Measurements from ENCODE around the gene MYOM1.
"Not testable (repeated sequence)": the region's sequence is repeated elsewhere in the genome, so short reads cannot be mapped to it uniquely, and the experiment has no call there.

Gene MYOM1

DNA sequence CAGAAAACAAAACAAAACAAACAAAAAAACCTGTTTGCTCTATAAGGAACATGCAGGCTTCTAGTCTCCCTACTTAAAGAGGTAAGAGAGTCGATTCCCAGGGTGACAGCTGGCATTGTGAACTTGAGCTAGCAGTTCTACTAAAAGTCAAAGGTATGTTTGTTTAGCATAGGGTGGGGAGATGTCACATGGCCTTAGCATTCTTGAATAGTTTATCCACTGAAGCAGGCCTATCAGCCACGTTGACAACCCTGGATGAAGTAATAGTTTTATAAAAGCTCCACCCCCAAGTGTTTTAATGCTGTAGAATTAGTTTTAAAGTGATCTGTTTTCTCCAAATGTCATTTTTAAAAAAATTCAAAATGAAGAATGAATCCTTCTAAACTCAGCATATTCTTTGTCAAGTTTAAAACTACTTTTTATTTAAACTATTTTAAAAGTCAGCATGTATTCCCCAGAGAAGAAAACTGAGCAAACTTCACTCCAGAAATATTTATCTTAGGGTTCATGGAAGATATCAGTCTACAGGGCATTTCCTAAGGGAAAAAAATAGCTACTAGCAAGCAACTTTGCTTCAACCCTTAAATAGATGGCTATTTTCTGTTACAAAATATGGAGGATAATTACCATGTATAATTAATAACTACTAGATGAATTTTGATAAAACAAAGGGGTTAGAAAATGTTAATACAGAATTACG lies 1.7 kb downstream of the MYOM1 start:
- DNase-seq, result no peak

DNA sequence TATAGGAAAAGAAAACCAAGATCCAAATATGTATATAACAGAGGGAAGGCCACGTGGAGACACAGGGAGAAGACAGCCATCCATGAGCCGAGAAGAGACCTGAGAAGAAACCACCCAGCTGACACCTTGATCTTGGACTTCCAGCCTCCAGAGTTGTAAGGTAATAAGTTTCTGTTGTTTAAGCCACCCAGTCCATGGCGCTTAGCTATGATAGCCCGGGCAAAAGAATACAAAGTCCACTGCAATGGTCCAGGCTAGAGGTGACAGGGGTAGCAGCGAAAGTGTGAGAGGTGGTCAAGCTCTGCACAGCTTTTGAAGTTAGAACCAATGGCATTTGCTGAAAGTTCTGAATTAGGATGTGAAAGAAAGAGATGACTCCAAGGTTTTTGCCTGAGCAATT lies 2.8 kb downstream of the MYOM1 start:
- no peak for DNase-seq

DNA sequence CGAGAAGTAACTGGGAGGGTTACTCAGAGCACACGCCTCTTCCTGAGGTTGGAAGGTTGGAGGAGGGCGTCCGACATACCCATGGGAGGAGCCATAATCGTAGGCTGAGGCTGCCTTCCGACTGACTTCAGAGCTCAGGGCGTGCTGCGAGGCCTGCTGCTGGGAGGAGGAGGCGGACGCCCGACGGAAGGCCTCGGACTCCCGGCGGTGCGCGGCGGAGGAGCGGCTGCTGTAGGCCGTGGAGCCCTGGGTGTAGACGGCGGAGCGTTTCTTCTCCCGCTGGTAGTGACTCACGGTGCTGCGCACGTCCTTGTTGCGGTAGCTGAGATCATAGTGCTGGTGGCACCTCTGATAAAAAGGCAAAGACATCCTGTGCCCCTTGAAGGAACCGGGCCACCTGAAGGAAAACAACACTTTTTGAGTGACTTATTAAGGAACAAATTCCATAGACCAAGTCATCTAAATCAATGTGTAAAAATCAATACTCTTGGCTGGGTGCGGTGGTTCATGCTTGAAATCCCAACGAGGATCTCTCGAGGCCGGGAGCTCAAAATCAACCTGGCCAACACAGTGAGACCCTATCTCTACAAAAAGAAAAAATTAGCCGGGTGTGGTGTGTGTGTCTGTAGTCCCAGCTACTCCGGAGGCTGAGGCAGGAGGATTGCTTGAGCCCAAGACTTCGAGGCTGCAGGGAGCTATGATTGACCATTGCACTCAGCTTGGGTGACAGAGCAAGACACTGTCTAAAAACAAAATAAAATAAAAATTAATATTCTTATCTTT lies 4.7 kb downstream of the MYOM1 start:
- no peak for DNase-seq

DNA sequence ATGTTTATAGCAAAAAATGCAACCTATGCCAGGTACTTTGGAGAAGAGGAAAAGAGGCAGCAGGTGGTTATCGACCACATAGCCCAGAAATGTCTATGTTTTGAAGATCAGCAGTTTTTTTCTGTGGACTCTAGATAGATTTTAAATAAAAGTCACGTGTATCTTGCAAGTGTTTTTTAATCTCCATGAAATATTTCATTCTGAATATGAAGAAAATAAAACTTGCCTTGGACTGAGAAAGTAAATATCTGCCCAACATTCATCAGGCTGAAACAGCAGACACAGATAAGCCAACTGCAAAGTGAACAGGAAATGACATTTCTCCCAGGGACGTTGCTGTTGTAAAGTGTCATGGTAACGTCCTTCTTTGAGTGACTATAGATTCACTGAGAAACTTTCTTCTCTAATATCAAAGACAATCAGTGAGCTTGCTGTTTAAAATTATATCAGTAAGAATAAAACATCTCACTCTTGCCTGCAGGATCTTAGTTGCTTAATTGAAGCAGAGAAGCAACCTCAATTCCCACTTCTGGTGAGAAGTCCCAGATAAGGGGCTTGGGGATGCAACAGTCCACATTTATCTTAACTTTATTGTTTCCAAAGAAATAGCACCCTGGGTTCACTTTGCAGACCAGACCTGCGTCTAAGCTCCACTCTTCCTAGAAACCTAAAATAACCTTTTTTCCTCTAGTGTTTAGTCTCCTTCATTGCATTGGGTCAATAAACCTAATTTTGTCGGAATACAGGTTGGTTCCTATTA lies 6.3 kb downstream of the MYOM1 start:
- no peak for DNase-seq

DNA sequence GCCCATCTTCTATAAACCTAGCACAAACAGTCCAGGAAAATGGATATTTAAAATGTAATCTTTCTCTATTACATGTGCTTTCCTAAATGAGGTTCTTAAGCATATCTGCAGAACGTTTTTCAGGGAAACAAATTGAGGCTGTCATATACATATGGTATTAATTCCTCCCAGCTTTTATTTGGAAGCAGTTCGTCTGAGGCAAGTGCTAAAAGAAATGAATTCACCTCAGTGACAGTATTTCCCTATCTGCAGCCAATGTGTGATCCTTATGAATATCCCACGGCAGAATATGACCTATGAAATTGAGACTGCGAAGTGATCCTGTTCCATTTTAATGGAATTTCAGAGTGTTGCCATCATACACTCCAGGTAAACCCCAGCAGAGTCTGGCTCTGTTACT lies 7.1 kb downstream of the MYOM1 start:
- DNase-seq, result no peak

DNA sequence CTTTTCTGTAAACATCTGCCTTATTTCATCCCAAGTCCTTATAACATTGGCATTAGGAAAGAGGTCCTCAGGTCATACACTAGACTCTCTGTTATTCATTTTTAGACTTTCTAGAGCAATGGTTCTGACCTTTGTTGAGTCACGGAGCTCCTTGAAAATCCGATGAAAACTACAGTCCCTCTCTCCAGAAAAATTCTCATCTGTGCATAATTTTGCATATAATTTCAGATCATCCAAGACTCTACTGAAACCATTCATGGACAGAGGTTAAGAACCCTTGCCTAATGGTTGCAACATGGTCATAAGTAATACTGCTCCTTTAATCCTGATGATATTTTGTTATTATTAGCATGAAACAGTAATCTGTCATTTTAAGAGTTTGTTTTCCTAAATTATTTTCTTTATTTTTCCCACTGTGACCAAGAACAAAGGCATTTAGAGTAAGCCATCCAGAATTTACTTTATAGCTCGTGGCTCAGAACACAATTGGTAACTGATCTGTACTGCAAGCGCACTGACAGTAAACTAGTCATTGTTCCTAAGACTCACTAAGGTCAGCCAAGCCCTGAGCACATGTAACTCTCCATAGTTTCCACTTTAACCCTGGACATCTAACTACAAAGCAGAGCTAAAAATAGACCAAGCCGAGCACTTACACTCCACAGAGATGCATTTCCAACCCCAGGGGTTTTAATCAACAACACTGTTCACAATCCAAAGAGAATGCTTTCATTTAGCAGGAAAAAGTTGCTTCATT lies 8.4 kb downstream of the MYOM1 start:
- DNase-seq, result no peak

DNA sequence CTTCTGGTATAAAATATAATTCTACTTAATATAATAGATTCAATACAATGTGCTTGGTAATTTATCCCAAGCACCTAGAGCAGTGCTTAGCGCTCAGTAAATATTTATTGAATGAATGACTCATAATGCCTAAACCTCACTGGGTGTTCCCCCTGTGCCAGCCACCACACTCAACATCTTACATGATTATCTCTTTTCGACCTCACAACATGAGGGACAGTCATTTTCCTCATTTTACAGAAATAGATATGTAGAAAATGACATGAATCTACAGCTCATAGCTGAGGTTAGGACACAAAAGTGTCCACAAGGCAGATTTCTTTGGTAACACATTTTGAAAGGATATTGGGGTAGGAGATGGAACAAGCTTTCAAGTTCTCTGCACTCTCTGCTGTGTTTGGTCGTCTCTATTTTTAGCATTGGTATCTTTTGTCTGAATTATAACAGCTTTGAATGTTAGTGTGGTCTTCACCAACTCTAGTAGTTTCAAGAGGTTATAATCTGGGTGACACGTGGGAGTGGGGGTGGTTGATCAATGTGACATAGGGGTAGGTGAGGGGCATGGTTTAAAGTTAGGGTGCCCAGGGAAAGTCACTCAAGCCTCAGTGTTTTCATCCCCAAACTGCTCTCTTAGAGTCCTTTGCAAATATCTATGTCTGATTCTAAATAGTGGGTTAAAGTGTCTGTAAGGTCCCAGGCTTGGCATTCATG lies 9.8 kb downstream of the MYOM1 start:
- DNase-seq, result no peak

DNA sequence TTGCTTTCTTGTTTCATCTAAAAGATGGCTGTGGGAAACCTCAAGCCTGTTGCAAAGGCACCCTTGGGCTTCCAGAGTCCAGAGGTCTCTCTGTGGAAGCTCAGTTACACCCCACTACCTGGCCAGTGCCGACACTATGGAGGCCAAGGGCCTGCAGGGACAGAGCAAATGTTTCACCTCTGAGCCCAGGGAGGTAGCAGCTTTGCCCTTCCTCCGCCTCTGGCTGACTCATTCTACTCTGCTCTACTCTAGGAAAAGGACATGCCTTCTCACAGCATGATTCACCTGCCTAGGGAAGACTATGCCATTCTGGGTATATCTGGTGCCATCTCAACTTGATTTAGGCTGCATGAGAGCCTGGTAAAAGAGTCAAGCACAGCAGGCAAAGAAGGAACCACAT lies 12.2 kb downstream of the MYOM1 start:
- no peak for DNase-seq

DNA sequence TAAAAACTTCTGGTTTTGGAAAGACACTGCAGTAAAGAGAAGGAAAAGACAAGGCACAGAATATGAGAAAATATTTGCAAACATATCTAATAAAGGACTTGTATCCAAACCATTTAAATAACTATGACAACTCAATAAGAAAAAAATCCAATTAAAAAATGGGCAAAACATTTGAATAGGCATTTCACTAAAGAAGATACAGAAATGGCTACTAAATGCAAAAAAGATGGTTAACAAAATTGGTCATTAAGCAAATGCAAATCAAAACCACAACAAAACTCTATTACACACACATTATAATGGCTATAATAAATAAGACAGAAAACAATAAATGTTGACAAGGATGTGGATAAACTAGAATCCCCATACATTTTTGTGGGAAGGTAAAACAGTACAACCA lies 14.5 kb downstream of the MYOM1 start:
- DNase-seq, result no peak

DNA sequence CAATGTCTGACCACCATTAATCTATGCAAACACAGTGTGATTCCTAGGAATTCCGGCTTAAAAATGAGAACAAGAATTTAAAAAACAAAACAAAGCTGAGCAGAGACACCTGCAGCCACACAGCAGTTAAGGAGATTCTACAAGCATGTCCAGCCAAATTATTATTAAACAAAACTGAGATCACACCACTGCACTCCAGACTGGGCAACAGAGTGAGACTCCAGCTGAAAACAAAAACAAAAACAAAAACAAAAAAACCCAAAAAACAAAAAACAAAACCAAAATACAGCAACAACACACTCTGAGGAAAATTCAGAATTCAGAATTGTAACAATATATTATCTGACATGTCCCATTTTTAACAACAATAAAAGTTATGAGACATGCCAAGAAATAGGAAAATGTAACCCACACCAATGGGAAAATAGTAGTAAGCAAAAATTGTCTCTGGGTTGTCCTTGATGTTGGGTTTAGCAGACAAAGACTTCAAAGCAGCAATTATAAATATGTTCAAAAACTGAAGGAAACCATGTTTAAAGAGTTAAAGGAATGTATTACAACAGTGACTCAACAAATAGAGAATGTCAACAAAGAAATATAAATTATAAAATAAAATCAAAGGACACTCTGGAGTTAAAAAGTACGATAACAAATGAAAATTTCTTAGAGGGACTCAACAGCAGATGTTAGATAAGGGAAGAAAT lies 19.7 kb downstream of the MYOM1 start:
- DNase-seq, result no peak

DNA sequence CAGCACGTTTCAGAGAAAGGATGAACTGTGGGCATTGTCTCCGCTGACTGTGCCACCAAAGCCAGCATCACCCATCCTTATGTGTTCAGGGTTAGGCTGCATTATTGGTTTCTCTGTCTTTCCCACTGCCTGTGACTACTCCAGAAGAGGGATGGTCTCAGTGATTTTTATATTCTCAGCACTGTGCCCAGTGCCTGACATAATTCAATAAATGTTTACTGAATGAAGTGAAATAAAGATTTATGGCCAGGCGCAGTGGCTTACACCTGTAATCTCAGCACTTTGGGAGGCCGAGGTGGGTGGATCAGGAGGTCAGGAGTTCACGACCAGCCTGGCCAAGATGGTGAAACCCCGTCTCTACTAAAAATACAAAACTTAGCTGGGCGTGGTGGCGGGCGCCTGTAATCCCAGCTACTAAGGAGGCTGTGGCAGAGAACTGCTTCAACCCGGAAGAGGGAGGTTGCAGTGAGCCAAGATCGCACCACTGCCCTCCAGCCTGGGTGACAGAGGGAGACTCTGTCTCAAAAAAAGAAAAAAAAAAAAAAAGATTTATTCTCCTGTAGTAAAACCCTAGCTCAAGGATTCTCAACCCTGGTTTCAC lies 21.4 kb downstream of the MYOM1 start:
- not testable (repeated sequence) for DNase-seq

DNA sequence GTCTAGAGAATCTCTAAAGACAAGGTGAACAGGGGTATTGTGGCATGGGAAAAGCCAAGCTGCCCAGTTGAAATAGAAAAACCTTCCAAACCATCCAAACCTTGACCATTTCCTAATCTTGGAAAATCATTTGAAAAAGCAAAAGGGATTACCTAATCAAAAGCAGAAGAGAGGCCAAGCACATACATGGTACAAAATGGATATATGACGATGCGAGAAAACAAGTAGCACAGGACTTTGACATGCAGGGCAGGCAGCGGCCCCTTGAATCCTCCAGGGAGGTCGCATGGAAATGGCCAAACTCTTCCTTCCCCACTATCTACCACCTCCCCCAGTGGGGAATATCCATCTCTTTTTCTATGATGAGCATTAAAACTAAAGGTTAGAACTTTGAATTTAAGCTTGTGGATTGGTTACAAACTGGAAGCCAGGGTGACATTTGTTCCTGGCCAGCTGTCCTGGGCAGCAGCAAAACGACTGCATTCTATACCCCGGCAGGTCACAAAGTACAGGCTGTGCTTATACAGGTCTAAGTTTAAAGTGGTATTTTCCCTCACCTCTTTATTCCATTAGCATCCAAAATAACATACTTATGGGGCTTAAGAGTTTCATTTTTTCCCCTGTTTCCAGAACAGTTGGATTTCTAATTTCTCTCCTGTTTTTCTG lies 24.7 kb downstream of the MYOM1 start:
- DNase-seq, result no peak

DNA sequence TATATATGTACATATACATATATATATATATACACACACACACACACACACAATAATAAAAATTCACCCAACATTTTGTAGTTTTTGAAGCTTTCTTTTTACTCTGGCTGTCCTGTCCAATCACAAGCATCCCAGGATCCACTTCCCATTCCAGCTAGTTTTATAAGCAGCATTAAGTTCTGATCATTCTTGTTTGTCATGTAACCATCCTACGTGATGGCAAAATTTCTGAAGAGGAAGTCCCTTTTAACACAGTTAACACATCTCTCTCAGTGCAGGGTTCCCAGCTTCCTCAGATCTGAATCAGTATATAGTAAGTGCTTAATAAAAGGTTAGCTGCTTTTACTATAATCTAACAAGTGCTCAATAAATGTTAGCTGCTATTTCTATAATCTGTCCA lies 26.4 kb downstream of the MYOM1 start:
- no peak for DNase-seq

DNA sequence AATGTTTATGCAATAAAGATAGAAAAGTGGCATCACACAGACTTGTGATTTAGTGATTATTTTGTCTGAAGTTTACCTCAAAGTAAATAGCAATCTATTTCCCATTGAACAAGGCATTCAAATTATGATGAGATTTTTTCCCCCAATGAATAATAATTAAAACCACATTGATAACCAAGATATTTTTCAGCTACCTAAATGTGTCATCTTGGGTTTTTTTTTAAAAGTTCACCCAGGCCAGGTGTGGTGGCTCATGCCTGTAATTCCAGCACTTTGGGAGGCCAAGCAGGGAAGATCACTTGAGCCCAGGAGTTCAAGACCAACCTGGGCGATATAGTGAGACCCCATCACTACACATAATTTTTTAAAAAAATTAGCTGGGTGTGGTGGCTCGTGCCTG lies 27.0 kb downstream of the MYOM1 start:
- no peak for DNase-seq

DNA sequence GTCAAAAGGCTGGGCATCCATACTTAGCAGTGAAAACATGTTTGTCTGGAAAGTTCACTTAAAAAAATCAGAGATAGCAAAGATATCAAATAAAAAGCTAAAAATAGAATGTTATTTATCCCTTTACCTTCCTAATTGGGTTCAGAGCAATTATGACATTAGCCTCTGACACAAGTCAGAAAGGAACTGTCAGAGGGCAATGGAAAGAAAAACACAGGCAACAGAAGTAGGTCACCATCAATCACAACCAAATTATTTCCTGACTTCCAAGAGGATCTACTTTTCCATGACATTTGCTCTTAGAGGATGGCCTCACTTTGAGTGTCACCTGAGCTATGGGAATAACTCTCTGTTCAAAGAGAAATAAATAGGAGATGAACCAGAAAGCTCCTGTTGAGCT lies 27.5 kb downstream of the MYOM1 start:
- DNase-seq, result no peak

DNA sequence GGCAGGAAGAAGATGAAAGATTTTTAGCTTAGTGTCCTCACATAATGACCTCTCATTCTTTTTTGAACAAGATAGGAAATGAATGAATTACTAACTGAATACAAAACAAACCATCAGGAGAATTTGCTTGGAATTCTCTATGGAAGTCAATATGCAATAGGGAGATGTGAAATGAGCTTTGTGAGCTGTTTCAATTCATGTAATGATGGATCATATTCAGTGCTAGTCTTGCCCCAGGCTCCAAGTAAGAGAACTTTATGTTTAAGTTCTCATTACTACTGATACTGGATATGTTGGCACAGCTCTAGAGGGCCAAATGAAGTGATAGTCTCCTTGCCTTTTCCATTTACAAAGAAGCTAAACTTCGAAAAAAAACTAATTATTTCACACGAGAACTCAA lies 29.2 kb downstream of the MYOM1 start:
- no peak for DNase-seq

DNA sequence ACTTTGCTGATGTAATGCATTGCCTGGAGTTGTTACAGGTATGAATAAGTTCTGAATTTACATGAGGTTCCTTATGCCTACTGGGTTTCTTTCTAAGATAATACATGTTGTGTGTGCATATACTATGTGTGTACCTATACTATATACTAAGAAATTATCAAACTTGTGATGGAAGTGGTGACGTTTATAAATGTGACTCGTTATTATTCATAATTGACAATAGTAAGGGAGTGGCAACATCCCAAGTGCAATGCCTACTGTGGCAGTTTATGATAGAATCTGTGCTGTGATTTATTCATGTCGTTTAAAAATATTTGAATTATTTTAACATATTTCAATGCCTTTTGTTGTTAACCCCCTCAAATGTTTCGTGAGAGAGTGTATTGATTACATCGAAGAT lies 29.9 kb downstream of the MYOM1 start:
- DNase-seq, result no peak

DNA sequence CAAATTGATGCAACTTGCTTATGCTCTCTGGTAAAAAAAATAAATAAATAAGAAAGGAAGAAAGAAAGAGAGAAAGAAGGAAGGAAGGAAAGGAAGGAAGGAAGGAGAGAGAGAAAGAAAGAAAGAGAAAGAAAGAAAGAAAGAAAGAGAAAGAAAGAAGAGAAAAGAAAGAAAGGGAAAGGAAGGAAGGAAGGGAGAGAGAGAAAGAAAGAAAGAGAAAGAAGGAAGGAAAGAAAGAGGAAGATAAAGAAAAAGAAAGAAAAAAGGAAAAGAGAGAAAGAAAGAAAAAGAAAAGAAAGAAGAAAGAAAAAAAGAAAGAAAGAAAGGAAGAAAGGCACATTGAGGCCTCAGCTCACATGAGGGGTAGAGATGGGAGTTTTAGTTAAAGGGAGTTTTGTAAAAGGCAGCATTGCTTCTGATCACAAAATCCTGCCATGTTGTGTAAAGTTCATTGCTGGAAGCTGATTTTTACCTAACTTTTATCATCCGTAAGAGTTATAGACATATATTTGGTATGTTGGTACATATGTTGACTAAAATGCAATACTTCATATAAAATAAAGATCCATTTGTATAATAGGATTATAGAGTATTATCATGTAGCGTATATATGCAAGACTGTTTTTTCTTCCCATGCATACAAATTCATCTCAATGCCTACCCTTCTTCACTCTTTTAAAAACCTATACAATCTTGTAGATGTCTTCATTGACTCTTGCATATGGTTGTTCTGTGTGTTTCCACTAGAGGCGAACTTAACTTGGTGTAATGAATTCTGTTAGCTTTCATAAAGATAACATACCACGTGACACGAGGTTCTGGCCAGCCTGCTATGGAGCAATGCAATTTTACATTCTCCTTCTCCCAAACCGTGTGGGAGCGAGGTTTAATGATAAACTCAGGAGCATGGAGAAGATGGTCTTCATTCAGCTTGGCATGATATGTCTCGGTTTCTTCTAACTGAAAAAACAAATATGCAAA lies 32.8 kb downstream of the MYOM1 start:
- DNase-seq, result no peak

DNA sequence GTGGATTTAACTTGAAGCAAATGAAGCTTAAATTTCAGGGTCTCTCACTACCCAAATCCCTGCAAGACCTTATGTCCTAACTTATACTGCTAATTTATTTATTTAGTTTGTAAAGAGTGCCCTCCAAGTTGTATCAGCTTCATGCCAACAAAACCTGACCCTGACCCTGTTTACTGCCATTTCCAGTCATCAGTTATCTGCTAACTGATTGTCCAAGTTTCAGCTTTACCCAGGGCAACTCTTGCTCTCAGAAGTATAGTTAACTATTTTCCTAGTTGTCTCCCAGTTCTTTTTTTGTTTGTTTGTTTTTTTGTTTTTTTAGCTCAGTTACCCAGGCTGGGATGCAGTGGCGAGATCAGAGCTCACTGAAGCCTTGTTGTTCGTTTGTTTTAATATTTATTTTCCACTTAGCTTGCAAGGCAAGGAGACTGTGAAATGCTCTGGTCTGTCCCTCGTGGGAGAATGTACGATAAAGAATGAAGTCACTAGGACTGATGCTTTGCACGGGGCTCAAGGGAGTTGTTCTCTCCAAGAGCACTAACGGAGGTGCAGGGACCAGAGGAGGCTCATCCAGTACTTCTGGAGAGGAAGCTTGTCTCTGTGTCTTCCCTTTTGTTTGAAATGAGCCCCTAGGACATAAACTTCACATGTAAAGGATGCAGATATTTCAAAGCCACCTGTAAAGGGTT lies 35.3 kb downstream of the MYOM1 start:
- DNase-seq, result no peak
